ENCODE results near the gene POLQ.

POLQ gene

GRCh38 chr3:121436641-121437040 is 109.1 kb downstream of the POLQ start:
- H3K14ac ChIP-seq (ENCODE audit: low read length in 2 of 2): no peak overlapping the region
- H2BK5ac ChIP-seq (ENCODE audit: low read depth, low read length, poor library complexity, severe bottlenecking): no peak overlapping the region
- H2AK5ac ChIP-seq (ENCODE audit: low read length, severe bottlenecking): no peak overlapping the region
- no peak overlapping the region for H3K4me2 ChIP-seq (ENCODE audit: low read length, poor library complexity, severe bottlenecking)
- no peak overlapping the region for H2BK15ac ChIP-seq (ENCODE audit: low read depth, poor library complexity, severe bottlenecking)
- no peak overlapping the region for H4K91ac ChIP-seq (ENCODE audit: low read length)
- H3K9me3 ChIP-seq (ENCODE audit: control insufficient read depth, low read length): no peaks in the 10 kb centered on the region
- no peak overlapping the region for H3K4ac ChIP-seq (ENCODE audit: low read depth in 1 of 2, low read length in 2 of 2)
- no peak overlapping the region for H3K27ac ChIP-seq (ENCODE audit: low read length, poor library complexity, severe bottlenecking)
- no peak overlapping the region for H3K4me3 ChIP-seq (ENCODE audit: insufficient read depth in 1 of 2, low read depth in 1 of 2, low read length in 2 of 2)
- 100% methylated on average over 2 of the region's 3 CpGs for WGBS
- no peak overlapping the region for H4K8ac ChIP-seq (ENCODE audit: low read length)
- DNase-seq: no peak
- no peak overlapping the region for H2BK12ac ChIP-seq (ENCODE audit: low read length in 2 of 2)
- H2AFZ ChIP-seq (ENCODE audit: low read depth, low read length): no peak overlapping the region
- H3K23ac ChIP-seq (ENCODE audit: low read length in 2 of 2): no peak overlapping the region
- no peaks in the 10 kb centered on the region for H3K27me3 ChIP-seq (ENCODE audit: control insufficient read depth in 1 of 2, insufficient read depth in 1 of 2, low read length in 2 of 2)
- H3K79me1 ChIP-seq (replicated peaks; ENCODE audit: low read length, poor library complexity, severe bottlenecking): no peaks in the 10 kb centered on the region
- no peak overlapping the region for H3K9ac ChIP-seq (ENCODE audit: low read length)
- H2BK120ac ChIP-seq (ENCODE audit: low read depth, low read length): no peak overlapping the region
- no peaks in the 10 kb centered on the region for H3K4me1 ChIP-seq (ENCODE audit: control insufficient read depth, insufficient read depth, low read depth, low read length)
- no peak overlapping the region for H3K18ac ChIP-seq (ENCODE audit: low read depth in 1 of 2, low read length in 2 of 2)
- no peaks in the 10 kb centered on the region for H3K36me3 ChIP-seq (ENCODE audit: control insufficient read depth in 1 of 2, insufficient read depth in 2 of 2, low read depth in 1 of 2, low read length in 2 of 2)

GRCh38 chr3:121436074-121436473 is 109.7 kb downstream of the POLQ start:
- 99% methylated on average over 2 of the region's 2 CpGs for WGBS

GRCh38 chr3:121431726-121432517 is 113.9 kb downstream of the POLQ start:
- Histone ChIP-seq H3K14ac (ENCODE audit: low read length in 2 of 2) (no peak overlapping the region), H3K4me3 (ENCODE audit: insufficient read depth in 1 of 2, low read depth in 1 of 2, low read length in 2 of 2) (peak overlapping the region in 1 of 2 experiments; percentile 83), H3K4me2 (ENCODE audit: low read length, poor library complexity, severe bottlenecking) (peak overlapping the region; percentile 12), H4K8ac (ENCODE audit: low read length) (peak overlapping the region; percentile 7), H3K27me3 (ENCODE audit: control insufficient read depth in 1 of 2, insufficient read depth in 1 of 2, low read length in 2 of 2) (no peaks in the 10 kb centered on the region), H3K9ac (ENCODE audit: low read length) (peak overlapping the region; percentile 85), H3K23ac (ENCODE audit: low read length in 2 of 2) (no peak overlapping the region), H2AFZ (ENCODE audit: low read depth, low read length) (no peak overlapping the region), H2BK12ac (ENCODE audit: low read length in 2 of 2) (no peak overlapping the region), H3K4ac (ENCODE audit: low read depth in 1 of 2, low read length in 2 of 2) (no peak overlapping the region), H2AK5ac (ENCODE audit: low read length, severe bottlenecking) (no peak overlapping the region), H3K18ac (ENCODE audit: low read depth in 1 of 2, low read length in 2 of 2) (no peak overlapping the region), H3K9me3 (ENCODE audit: control insufficient read depth, low read length) (no peaks in the 10 kb centered on the region), H2BK15ac (ENCODE audit: low read depth, poor library complexity, severe bottlenecking) (no peak overlapping the region), H2BK120ac (ENCODE audit: low read depth, low read length) (no peak overlapping the region), H3K27ac (ENCODE audit: low read length, poor library complexity, severe bottlenecking) (no peak overlapping the region), H3K36me3 (ENCODE audit: control insufficient read depth in 1 of 2, insufficient read depth in 2 of 2, low read depth in 1 of 2, low read length in 2 of 2) (no peaks in the 10 kb centered on the region), H2BK5ac (ENCODE audit: low read depth, low read length, poor library complexity, severe bottlenecking) (no peak overlapping the region), H3K79me1 (replicated peaks; ENCODE audit: low read length, poor library complexity, severe bottlenecking) (peaks cover 1% of the 10 kb centered on the region), H3K4me1 (ENCODE audit: control insufficient read depth, insufficient read depth, low read depth, low read length) (no peaks in the 10 kb centered on the region), H4K91ac (ENCODE audit: low read length) (no peak overlapping the region)
- DNase-seq: peak; percentile 72
- WGBS: 91% methylated on average over 4 of the region's 5 CpGs

More at GRCh38 chr3:121436074-121436473, 109.7 kb downstream of the POLQ start:
- Histone ChIP-seq H2BK15ac (ENCODE audit: low read depth, poor library complexity, severe bottlenecking) (no peak overlapping the region), H3K14ac (ENCODE audit: low read length in 2 of 2) (no peak overlapping the region), H2BK120ac (ENCODE audit: low read depth, low read length) (no peak overlapping the region), H2AK5ac (ENCODE audit: low read length, severe bottlenecking) (no peak overlapping the region), H3K23ac (ENCODE audit: low read length in 2 of 2) (no peak overlapping the region), H3K4me1 (ENCODE audit: control insufficient read depth, insufficient read depth, low read depth, low read length) (no peaks in the 10 kb centered on the region), H4K91ac (ENCODE audit: low read length) (no peak overlapping the region), H2BK12ac (ENCODE audit: low read length in 2 of 2) (no peak overlapping the region), H3K18ac (ENCODE audit: low read depth in 1 of 2, low read length in 2 of 2) (no peak overlapping the region), H3K79me1 (replicated peaks; ENCODE audit: low read length, poor library complexity, severe bottlenecking) (no peaks in the 10 kb centered on the region), H2AFZ (ENCODE audit: low read depth, low read length) (no peak overlapping the region), H3K9me3 (ENCODE audit: control insufficient read depth, low read length) (no peaks in the 10 kb centered on the region), H2BK5ac (ENCODE audit: low read depth, low read length, poor library complexity, severe bottlenecking) (no peak overlapping the region), H3K4ac (ENCODE audit: low read depth in 1 of 2, low read length in 2 of 2) (no peak overlapping the region), H3K27ac (ENCODE audit: low read length, poor library complexity, severe bottlenecking) (no peak overlapping the region), H3K4me2 (ENCODE audit: low read length, poor library complexity, severe bottlenecking) (no peak overlapping the region), H3K4me3 (ENCODE audit: insufficient read depth in 1 of 2, low read depth in 1 of 2, low read length in 2 of 2) (no peak overlapping the region), H3K27me3 (ENCODE audit: control insufficient read depth in 1 of 2, insufficient read depth in 1 of 2, low read length in 2 of 2) (no peaks in the 10 kb centered on the region), H3K9ac (ENCODE audit: low read length) (no peak overlapping the region), H4K8ac (ENCODE audit: low read length) (no peak overlapping the region), H3K36me3 (ENCODE audit: control insufficient read depth in 1 of 2, insufficient read depth in 2 of 2, low read depth in 1 of 2, low read length in 2 of 2) (no peaks in the 10 kb centered on the region)
- no peak for DNase-seq

DNA sequence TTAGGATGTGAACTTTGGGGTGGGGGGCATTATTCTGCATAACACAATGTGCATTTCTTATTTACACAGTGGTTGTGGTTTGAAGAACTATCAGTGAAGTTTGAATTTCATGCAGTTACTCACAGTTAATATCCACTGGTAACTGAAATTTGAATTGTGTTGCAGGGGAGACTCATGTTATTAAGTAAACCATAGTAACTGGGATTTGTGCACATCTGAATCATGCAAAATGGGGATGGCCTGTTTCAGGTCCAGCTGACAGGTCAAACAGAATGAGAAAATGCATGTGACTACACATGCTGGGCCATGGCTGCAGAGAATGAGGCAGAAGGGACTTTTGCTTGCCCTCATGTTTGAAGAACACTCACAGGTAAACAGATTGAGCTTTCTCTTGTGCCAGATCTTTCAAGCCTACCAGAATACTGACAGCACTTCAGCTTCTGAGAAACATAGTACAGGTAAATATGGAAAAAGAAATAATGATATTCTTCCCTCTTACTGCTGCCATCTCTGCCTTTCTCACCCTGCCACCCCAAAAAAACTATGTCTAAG is 115.0 kb downstream of the POLQ start:
- H3K36me3 ChIP-seq (ENCODE audit: control insufficient read depth in 1 of 2, insufficient read depth in 2 of 2, low read depth in 1 of 2, low read length in 2 of 2): no peaks in the 10 kb centered on the region
- DNase-seq: no peak
- H2BK12ac ChIP-seq (ENCODE audit: low read length in 2 of 2): no peak overlapping the region
- H2BK15ac ChIP-seq (ENCODE audit: low read depth, poor library complexity, severe bottlenecking): no peak overlapping the region
- H3K27me3 ChIP-seq (ENCODE audit: control insufficient read depth in 1 of 2, insufficient read depth in 1 of 2, low read length in 2 of 2): no peaks in the 10 kb centered on the region
- H3K4me1 ChIP-seq (ENCODE audit: control insufficient read depth, insufficient read depth, low read depth, low read length): no peaks in the 10 kb centered on the region
- H3K27ac ChIP-seq (ENCODE audit: low read length, poor library complexity, severe bottlenecking): no peak overlapping the region
- H4K91ac ChIP-seq (ENCODE audit: low read length): no peak overlapping the region
- no peak overlapping the region for H2BK120ac ChIP-seq (ENCODE audit: low read depth, low read length)
- no peak overlapping the region for H3K4ac ChIP-seq (ENCODE audit: low read depth in 1 of 2, low read length in 2 of 2)
- H3K4me3 ChIP-seq (ENCODE audit: insufficient read depth in 1 of 2, low read depth in 1 of 2, low read length in 2 of 2): no peak overlapping the region
- H3K18ac ChIP-seq (ENCODE audit: low read depth in 1 of 2, low read length in 2 of 2): no peak overlapping the region
- H3K4me2 ChIP-seq (ENCODE audit: low read length, poor library complexity, severe bottlenecking): no peak overlapping the region
- H3K79me1 ChIP-seq (replicated peaks; ENCODE audit: low read length, poor library complexity, severe bottlenecking): peaks cover 1% of the 10 kb centered on the region
- no peak overlapping the region for H2AFZ ChIP-seq (ENCODE audit: low read depth, low read length)
- no peak overlapping the region for H3K23ac ChIP-seq (ENCODE audit: low read length in 2 of 2)
- H2BK5ac ChIP-seq (ENCODE audit: low read depth, low read length, poor library complexity, severe bottlenecking): no peak overlapping the region
- H4K8ac ChIP-seq (ENCODE audit: low read length): peak overlapping the region; percentile 61
- H3K14ac ChIP-seq (ENCODE audit: low read length in 2 of 2): no peak overlapping the region
- H2AK5ac ChIP-seq (ENCODE audit: low read length, severe bottlenecking): no peak overlapping the region
- H3K9ac ChIP-seq (ENCODE audit: low read length): no peak overlapping the region
- H3K9me3 ChIP-seq (ENCODE audit: control insufficient read depth, low read length): no peaks in the 10 kb centered on the region

Measured in mesenchymal stem cell (in vitro differentiated cells and primary cell).